ENCODE data around the gene TMEM44.

- TF ChIP-seq CTCF (IDR thresholded peaks at IDR 0.05; ENCODE audit: insufficient read depth, low read length, poor library complexity, severe bottlenecking) (no peak), EZH2phosphoT487 (conservative IDR thresholded peaks at IDR 0.05; ENCODE audit: low read length) (no peak)
Observed at GRCh38 chr3:194675680-194676079, 42.5 kb upstream of the TMEM44 start.
